Esophagus squamous epithelium (tissue), 5 donors: ENCODE results near the gene PRIMPOL. TPM values are rescaled to one million over a fixed set of nuclear protein-coding genes. Genes with fewer than 3 reads are reported as not detected.

Experiments used
- DNase-seq: peaks from one replicate; lab custom pipeline; 2025; lab: John Stamatoyannopoulos, UW
- H3K27ac ChIP-seq, 4 donors: fragments of 200-600 bp; sonication (generic); one replicate each; pipeline ENCODE4 v1.5.1; 2016 to 2019; ENCODE audit warnings: mild to moderate bottlenecking in 1 of 4
- H3K27me3 ChIP-seq, 4 donors: fragments of 200-600 bp; sonication (generic); 1 replicate in 3 of 4; 2 replicates in 1 of 4; pipeline versions ENCODE4 v1.5.1 to v1.6.0; 2017 to 2021; ENCODE audit warnings: antibody characterized with exemption in 1 of 4
- H3K36me3 ChIP-seq, 3 donors: fragments of 200-600 bp; sonication (generic); one replicate each; pipeline ENCODE4 v1.5.1; 2016 to 2019
- H3K4me1 ChIP-seq, 3 donors: fragments of 200-600 bp; sonication (generic); one replicate each; pipeline ENCODE4 v1.5.1; 2017 to 2019
- H3K4me3 ChIP-seq, 4 donors: fragments of 200-600 bp; sonication (generic); 1 replicate in 3 of 4; 2 replicates in 1 of 4; pipeline ENCODE4 v1.5.1; 2016 to 2019; ENCODE audit warnings: mild to moderate bottlenecking in 2 of 4, moderate library complexity in 1 of 4
- H3K9me3 ChIP-seq, 3 donors: fragments of 200-600 bp; sonication (generic); one replicate each; pipeline ENCODE4 v1.5.1; 2016 to 2019
- CTCF ChIP-seq, 6 experiments: fragments of 450-650 bp in 4 of 6; fragments of 200-600 bp in 2 of 6; sonication (generic) in 2 of 6; IDR thresholded peaks; one replicate each; pipeline ENCODE4 v1.5.1; 2016 to 2019; ENCODE audit warnings: antibody characterized with exemption in 6 of 6, mild to moderate bottlenecking in 4 of 6, moderate library complexity in 4 of 6
- POLR2A ChIP-seq, 4 donors: fragments of 450-650 bp; IDR thresholded peaks; one replicate each; pipeline ENCODE4 v1.6.1; 2017; ENCODE audit warnings: antibody characterized with exemption in 4 of 4, mild to moderate bottlenecking in 4 of 4, moderate library complexity in 3 of 4
- WGBS, 2 donors: methylation state at CpG; one replicate each; pipeline ENCODE4 v1.1.5; 2018; 5-methylcytosine and 5-hydroxymethylcytosine counted together
- intact Hi-C: fragments of 100-400 bp; cut with DNase I; formaldehyde crosslinking; loops from one replicate; pipeline ENCODE4 v1.15.0; 2022
- total RNA-seq, 4 donors: library from RNA; depleted of rRNA; stranded (reverse); fragments of >200 nt; gene quantifications; one replicate each; pipeline ENCODE4 v1.1.0, GENCODE V29; 2016
- donor health status: DM: yes; HTN: yes; CAD: no.

The PRIMPOL gene
- total RNA-seq, 4 donors from 2014 or later: 4.5 to 15.6 (median 10.8) TPM

GRCh38 chr4:184641451-184641850 is 8.1 kb upstream of the PRIMPOL start:
- DNase-seq: no peak
- Histone ChIP-seq H3K27ac (no peak overlapping the region), H3K4me1 (peaks cover 0 to 18% (median 10%) of the 10 kb centered on the region in 3 donors), H3K27me3 (no peaks in the 10 kb centered on the region), H3K36me3 (peaks cover 0 to 55% (median 13%) of the 10 kb centered on the region in 3 donors), H3K4me3 (no peak overlapping the region), H3K9me3 (no peaks in the 10 kb centered on the region)
- TF ChIP-seq CTCF (IDR thresholded peaks at IDR 0.05): no peak
- intact Hi-C loops: loop anchor here (10.0 kb wide), 3 partner anchors 103 to 377 kb away; no protein-coding TSS in a partner anchor
- WGBS, 2 donors: 96% methylated on average over 5 of the region's 5 CpGs

- H3K4me1 ChIP-seq: peaks cover 20 to 37% (median 29%) of the 10 kb centered on the region in 3 donors
- DNase-seq: no peak
- no peaks in the 10 kb centered on the region for H3K9me3 ChIP-seq
- H3K36me3 ChIP-seq: peaks cover 0 to 35% (median 0%) of the 10 kb centered on the region in 3 donors
- H3K27ac ChIP-seq: no peak overlapping the region
- H3K27me3 ChIP-seq: no peaks in the 10 kb centered on the region
- no peak overlapping the region for H3K4me3 ChIP-seq
- 63 to 82% methylated on average over 1 of the region's 1 CpG for WGBS, 2 donors
- intact Hi-C loops: loop anchor here (10.0 kb wide), 3 partner anchors 101 to 379 kb away; no protein-coding TSS in a partner anchor
- no peak for TF ChIP-seq CTCF (IDR thresholded peaks at IDR 0.05)
- no peak for TF ChIP-seq POLR2A (IDR thresholded peaks at IDR 0.05)
Measured at GRCh38 chr4:184643731-184644130, 5.8 kb upstream of the PRIMPOL start.

- no peaks in the 10 kb centered on the region for H3K27me3 ChIP-seq
- H3K4me3 ChIP-seq: no peak overlapping the region
- no peak overlapping the region for H3K27ac ChIP-seq
- H3K4me1 ChIP-seq: peaks cover 20 to 37% (median 29%) of the 10 kb centered on the region in 3 donors
- no peak for DNase-seq
- WGBS, 2 donors: 85 to 92% methylated on average over 9 of the region's 9 CpGs
- H3K36me3 ChIP-seq: peaks cover 0 to 26% (median 0%) of the 10 kb centered on the region in 3 donors
- intact Hi-C loops: loop anchor here (10.0 kb wide), 3 partner anchors 100 to 380 kb away; no protein-coding TSS in a partner anchor
- TF ChIP-seq CTCF (IDR thresholded peaks at IDR 0.05) (no peak), POLR2A (IDR thresholded peaks at IDR 0.05) (no peak)
- H3K9me3 ChIP-seq: no peaks in the 10 kb centered on the region
Measured at GRCh38 chr4:184644553-184645307, 4.8 kb upstream of the PRIMPOL start.

- no peak overlapping the region for H3K27ac ChIP-seq
- H3K4me3 ChIP-seq: no peak overlapping the region
- no peak for DNase-seq
- peaks cover 0 to 26% (median 0%) of the 10 kb centered on the region in 3 donors for H3K36me3 ChIP-seq
- TF ChIP-seq CTCF (IDR thresholded peaks at IDR 0.05) (no peak), POLR2A (IDR thresholded peaks at IDR 0.05) (no peak)
- H3K27me3 ChIP-seq: no peaks in the 10 kb centered on the region
- 50 to 54% methylated on average over 6 of the region's 6 CpGs for WGBS, 2 donors
- intact Hi-C loops: loop anchor here (10.0 kb wide), 3 partner anchors 99 to 381 kb away; no protein-coding TSS in a partner anchor
- H3K4me1 ChIP-seq: peaks cover 20 to 51% (median 36%) of the 10 kb centered on the region in 3 donors
- H3K9me3 ChIP-seq: no peaks in the 10 kb centered on the region
Measured at GRCh38 chr4:184645904-184646610, 3.5 kb upstream of the PRIMPOL start.
